ENCODE measurements around the gene OSBPL5.

The OSBPL5 gene

DNA sequence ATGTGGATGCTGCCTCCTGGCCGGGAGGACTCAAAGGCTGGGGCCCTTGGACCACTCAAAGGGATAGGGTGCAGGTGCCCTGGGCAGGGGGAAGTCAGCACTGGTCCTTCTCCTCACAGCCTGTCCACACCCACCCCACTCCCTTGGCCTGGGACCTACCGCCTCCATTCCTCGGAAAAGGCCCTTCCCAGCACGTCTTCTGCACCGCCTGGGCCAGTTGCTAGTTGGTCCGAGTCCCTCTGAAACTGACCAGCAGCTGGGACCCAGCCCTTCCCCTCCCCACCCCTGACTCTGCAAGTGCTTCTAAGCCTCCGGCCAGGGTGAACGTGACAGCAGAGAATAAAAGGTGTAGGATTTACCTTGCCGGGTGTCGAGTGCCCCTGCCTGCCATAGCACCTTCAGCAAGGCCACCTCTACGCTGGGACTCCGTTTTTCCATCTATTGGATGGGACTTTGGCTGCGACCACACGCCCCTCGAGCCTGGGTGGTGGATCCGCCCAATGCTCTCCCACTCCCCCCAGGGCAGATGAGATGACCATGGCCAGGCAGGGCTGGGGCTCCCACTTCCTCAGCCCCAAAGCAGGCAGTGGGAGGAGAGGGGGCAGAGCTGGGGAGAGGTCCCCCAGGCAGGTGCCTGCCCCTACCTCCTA lies 37.3 kb downstream of the OSBPL5 start:
- no peaks in the 10 kb centered on the region for H3F3A ChIP-seq (ENCODE audit: control insufficient read depth, insufficient read depth)

DNA sequence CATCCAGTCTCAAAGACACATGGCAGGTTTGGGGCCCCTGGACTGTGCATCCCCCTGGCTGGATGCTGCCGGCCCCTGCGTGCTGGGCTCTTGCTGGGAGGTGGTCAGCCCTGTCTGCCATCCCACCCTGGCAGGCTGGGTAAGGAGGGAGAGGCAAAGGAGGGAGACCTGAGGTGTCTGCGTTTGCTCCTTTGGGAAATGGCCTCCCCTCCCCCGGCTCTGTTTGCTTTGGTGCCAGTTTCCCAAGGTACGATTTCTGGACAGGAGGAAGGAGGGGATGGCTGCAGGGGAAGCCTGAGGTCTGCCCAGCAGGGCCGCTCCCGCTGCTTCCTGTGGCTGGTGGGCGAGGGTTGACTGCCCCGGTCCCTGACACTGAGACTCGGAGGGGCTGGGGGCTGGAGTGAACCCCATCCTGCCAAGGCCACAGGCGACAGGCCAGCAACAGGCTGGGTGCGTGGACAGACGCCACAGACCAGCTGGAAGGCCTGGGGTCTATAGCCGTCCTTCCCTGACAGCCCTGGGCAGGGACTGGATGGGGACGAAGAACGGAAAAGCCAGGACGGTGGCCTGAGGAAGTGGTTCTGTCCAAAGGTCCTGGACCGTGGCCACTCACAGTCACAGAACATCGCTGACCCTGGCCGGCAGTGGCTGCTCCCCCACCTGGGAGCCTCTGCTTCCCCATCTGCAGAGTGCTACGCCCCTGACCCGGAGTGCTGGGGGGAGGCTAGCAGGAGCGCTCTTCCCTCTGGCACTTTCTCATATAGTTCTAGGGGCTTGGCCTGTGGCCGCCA lies 38.0 kb downstream of the OSBPL5 start:
- no peaks in the 10 kb centered on the region for H3K4me1 ChIP-seq (ENCODE audit: control insufficient read depth, low read length)
- H3K4me3 ChIP-seq (ENCODE audit: low read length) = no peak overlapping the region
- H3K79me2 ChIP-seq (ENCODE audit: control insufficient read depth, low read length) = no peaks in the 10 kb centered on the region
- no peak overlapping the region for H3K4me2 ChIP-seq (ENCODE audit: low read length)
- H3K27ac ChIP-seq (ENCODE audit: low read depth, low read length) = no peak overlapping the region
- no peaks in the 10 kb centered on the region for H3K9me3 ChIP-seq (ENCODE audit: control insufficient read depth, insufficient read depth, low read length)
- TF ChIP-seq, protein P1, sequence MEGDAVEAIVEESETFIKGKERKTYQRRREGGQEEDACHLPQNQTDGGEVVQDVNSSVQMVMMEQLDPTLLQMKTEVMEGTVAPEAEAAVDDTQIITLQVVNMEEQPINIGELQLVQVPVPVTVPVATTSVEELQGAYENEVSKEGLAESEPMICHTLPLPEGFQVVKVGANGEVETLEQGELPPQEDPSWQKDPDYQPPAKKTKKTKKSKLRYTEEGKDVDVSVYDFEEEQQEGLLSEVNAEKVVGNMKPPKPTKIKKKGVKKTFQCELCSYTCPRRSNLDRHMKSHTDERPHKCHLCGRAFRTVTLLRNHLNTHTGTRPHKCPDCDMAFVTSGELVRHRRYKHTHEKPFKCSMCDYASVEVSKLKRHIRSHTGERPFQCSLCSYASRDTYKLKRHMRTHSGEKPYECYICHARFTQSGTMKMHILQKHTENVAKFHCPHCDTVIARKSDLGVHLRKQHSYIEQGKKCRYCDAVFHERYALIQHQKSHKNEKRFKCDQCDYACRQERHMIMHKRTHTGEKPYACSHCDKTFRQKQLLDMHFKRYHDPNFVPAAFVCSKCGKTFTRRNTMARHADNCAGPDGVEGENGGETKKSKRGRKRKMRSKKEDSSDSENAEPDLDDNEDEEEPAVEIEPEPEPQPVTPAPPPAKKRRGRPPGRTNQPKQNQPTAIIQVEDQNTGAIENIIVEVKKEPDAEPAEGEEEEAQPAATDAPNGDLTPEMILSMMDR (IDR thresholded peaks at IDR 0.05; ENCODE audit: low read depth, low read length, poor library complexity, severe bottlenecking) = no peak
- no peak for TF ChIP-seq EZH2phosphoT487 (IDR thresholded peaks at IDR 0.05; ENCODE audit: borderline replicate concordance, low read length)
- no peaks in the 10 kb centered on the region for H4K20me1 ChIP-seq (ENCODE audit: control insufficient read depth, insufficient read depth, low read depth, low read length)
- H3K36me3 ChIP-seq (ENCODE audit: control insufficient read depth, low read length) = no peaks in the 10 kb centered on the region
- no peaks in the 10 kb centered on the region for H3K27me3 ChIP-seq (ENCODE audit: control insufficient read depth, low read length)
- no peaks in the 10 kb centered on the region for H3F3A ChIP-seq (ENCODE audit: control insufficient read depth, insufficient read depth)
- H3K9me2 ChIP-seq (replicated peaks; ENCODE audit: control insufficient read depth, low read length) = no peaks in the 10 kb centered on the region

More for the DNA sequence above, 37.3 kb downstream of the OSBPL5 start:
- H3K9me3 ChIP-seq (ENCODE audit: control insufficient read depth, insufficient read depth, low read length) = no peaks in the 10 kb centered on the region
- no peaks in the 10 kb centered on the region for H3K9me2 ChIP-seq (replicated peaks; ENCODE audit: control insufficient read depth, low read length)
- TF ChIP-seq EZH2phosphoT487 (IDR thresholded peaks at IDR 0.05; ENCODE audit: borderline replicate concordance, low read length) = no peak
- TF ChIP-seq, protein P1 (IDR thresholded peaks at IDR 0.05; ENCODE audit: low read depth, low read length, poor library complexity, severe bottlenecking) = no peak
- H4K20me1 ChIP-seq (ENCODE audit: control insufficient read depth, insufficient read depth, low read depth, low read length) = no peaks in the 10 kb centered on the region
- H3K79me2 ChIP-seq (ENCODE audit: control insufficient read depth, low read length) = no peaks in the 10 kb centered on the region
- no peaks in the 10 kb centered on the region for H3K4me1 ChIP-seq (ENCODE audit: control insufficient read depth, low read length)
- H3K27ac ChIP-seq (ENCODE audit: low read depth, low read length) = no peak overlapping the region
- H3K4me3 ChIP-seq (ENCODE audit: low read length) = no peak overlapping the region
- no peaks in the 10 kb centered on the region for H3K27me3 ChIP-seq (ENCODE audit: control insufficient read depth, low read length)
- no peaks in the 10 kb centered on the region for H3K36me3 ChIP-seq (ENCODE audit: control insufficient read depth, low read length)
- no peak overlapping the region for H3K4me2 ChIP-seq (ENCODE audit: low read length)

DNA sequence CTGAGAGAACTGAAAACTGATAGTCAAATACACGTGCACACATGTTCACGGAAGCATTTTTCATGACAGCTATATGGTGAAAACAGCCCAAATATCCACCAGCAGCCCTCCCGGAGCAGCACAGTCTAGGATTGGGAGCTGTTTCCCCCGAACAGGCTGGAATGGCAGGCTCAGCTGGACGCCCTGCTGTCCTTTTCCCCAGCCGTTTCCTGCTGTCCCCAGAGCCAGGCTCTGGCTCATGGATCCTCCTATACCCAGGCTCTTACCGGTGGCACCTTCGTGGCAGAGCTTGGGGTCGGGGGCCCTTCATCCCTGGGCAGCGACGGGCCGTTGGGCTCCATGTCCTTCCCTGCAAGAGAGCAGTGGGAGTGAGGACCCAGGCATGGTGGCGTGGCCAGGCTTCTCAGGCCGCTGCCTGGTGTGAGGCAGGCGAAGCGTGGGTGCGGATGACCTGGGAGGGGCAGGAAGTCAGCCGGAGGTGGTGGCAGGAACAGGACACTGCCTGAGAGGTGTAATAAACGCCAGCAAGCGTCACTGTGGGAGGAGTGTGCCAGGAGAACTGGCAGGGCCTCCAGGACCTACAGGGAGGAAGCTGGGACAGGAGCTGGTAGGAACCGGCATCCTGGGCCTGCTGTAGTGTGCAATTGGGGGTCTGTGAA lies 38.8 kb downstream of the OSBPL5 start:
- H3K79me2 ChIP-seq (ENCODE audit: control insufficient read depth, low read length) = no peaks in the 10 kb centered on the region
- no peak overlapping the region for H3K4me2 ChIP-seq (ENCODE audit: low read length)
- H3K36me3 ChIP-seq (ENCODE audit: control insufficient read depth, low read length) = no peaks in the 10 kb centered on the region
- no peaks in the 10 kb centered on the region for H3K27me3 ChIP-seq (ENCODE audit: control insufficient read depth, low read length)
- H3K9me3 ChIP-seq (ENCODE audit: control insufficient read depth, insufficient read depth, low read length) = no peaks in the 10 kb centered on the region
- TF ChIP-seq, protein P1 (IDR thresholded peaks at IDR 0.05; ENCODE audit: low read depth, low read length, poor library complexity, severe bottlenecking) = no peak
- TF ChIP-seq EZH2phosphoT487 (IDR thresholded peaks at IDR 0.05; ENCODE audit: borderline replicate concordance, low read length) = no peak
- H3K9me2 ChIP-seq (replicated peaks; ENCODE audit: control insufficient read depth, low read length) = no peaks in the 10 kb centered on the region
- H4K20me1 ChIP-seq (ENCODE audit: control insufficient read depth, insufficient read depth, low read depth, low read length) = no peaks in the 10 kb centered on the region
- H3K27ac ChIP-seq (ENCODE audit: low read depth, low read length) = no peak overlapping the region
- H3K4me1 ChIP-seq (ENCODE audit: control insufficient read depth, low read length) = no peaks in the 10 kb centered on the region
- no peaks in the 10 kb centered on the region for H3F3A ChIP-seq (ENCODE audit: control insufficient read depth, insufficient read depth)
- no peak overlapping the region for H3K4me3 ChIP-seq (ENCODE audit: low read length)
